IPS-18c (cell line): Measurements from ENCODE around the gene SAMD4A.

Source experiments
- H3K4me3 ChIP-seq: 2 replicates; pipeline ENCODE4 v1.7.0; 2013; ENCODE audit warnings: low read depth, mild to moderate bottlenecking, low read length, moderate library complexity; ENCODE audit not compliant: insufficient read depth
- H3K9me3 ChIP-seq: one replicate; pipeline ENCODE4 v1.6.1; 2013; ENCODE audit warnings: mild to moderate bottlenecking, low read length, moderate library complexity; ENCODE audit not compliant: control insufficient read depth, insufficient read depth

The SAMD4A gene

GRCh38 chr14:54675236-54676128 is 108.6 kb downstream of the SAMD4A start:
- Histone ChIP-seq H3K9me3 (no peaks in the 10 kb centered on the region), H3K4me3 (no peak overlapping the region)

- no peak overlapping the region for H3K4me3 ChIP-seq
- H3K9me3 ChIP-seq, result no peaks in the 10 kb centered on the region
Observed at GRCh38 chr14:54676812-54677708, 110.1 kb downstream of the SAMD4A start.

GRCh38 chr14:54680651-54681050 is 113.7 kb downstream of the SAMD4A start:
- H3K9me3 ChIP-seq, result no peaks in the 10 kb centered on the region
- H3K4me3 ChIP-seq, result no peak overlapping the region

GRCh38 chr14:54681811-54682261 is 114.9 kb downstream of the SAMD4A start:
- no peak overlapping the region for H3K4me3 ChIP-seq
- H3K9me3 ChIP-seq, result no peaks in the 10 kb centered on the region

- H3K9me3 ChIP-seq, result no peaks in the 10 kb centered on the region
- no peak overlapping the region for H3K4me3 ChIP-seq
Observed at GRCh38 chr14:54682578-54682977, 115.7 kb downstream of the SAMD4A start.

- Histone ChIP-seq H3K4me3 (no peak overlapping the region), H3K9me3 (no peaks in the 10 kb centered on the region)
Observed at GRCh38 chr14:54683882-54684794, 117.2 kb downstream of the SAMD4A start.

GRCh38 chr14:54685286-54685845 is 118.4 kb downstream of the SAMD4A start:
- Histone ChIP-seq H3K9me3 (no peaks in the 10 kb centered on the region), H3K4me3 (no peak overlapping the region)

GRCh38 chr14:54686219-54686870 is 119.4 kb downstream of the SAMD4A start:
- Histone ChIP-seq H3K4me3 (no peak overlapping the region), H3K9me3 (no peaks in the 10 kb centered on the region)

- Histone ChIP-seq H3K9me3 (no peaks in the 10 kb centered on the region), H3K4me3 (no peak overlapping the region)
Observed at GRCh38 chr14:54686871-54687749, 120.2 kb downstream of the SAMD4A start.

- no peak overlapping the region for H3K4me3 ChIP-seq
Observed at GRCh38 chr14:54687750-54688119, 120.8 kb downstream of the SAMD4A start.

GRCh38 chr14:54688229-54688628 is 121.3 kb downstream of the SAMD4A start:
- H3K4me3 ChIP-seq, result no peak overlapping the region
- no peaks in the 10 kb centered on the region for H3K9me3 ChIP-seq

More at GRCh38 chr14:54687750-54688119, 120.8 kb downstream of the SAMD4A start:
- H3K9me3 ChIP-seq, result no peaks in the 10 kb centered on the region

GRCh38 chr14:54689928-54690327 is 123.0 kb downstream of the SAMD4A start:
- no peaks in the 10 kb centered on the region for H3K9me3 ChIP-seq
- H3K4me3 ChIP-seq, result no peak overlapping the region

GRCh38 chr14:54690887-54691286 is 124.0 kb downstream of the SAMD4A start:
- H3K4me3 ChIP-seq, result no peak overlapping the region
- H3K9me3 ChIP-seq, result no peaks in the 10 kb centered on the region

GRCh38 chr14:54691525-54692283 is 124.8 kb downstream of the SAMD4A start:
- Histone ChIP-seq H3K9me3 (no peaks in the 10 kb centered on the region), H3K4me3 (no peak overlapping the region)

- Histone ChIP-seq H3K4me3 (no peak overlapping the region), H3K9me3 (no peaks in the 10 kb centered on the region)
Observed at GRCh38 chr14:54692284-54692772, 125.4 kb downstream of the SAMD4A start.
